ENCODE data around the gene NFILZ.

The NFILZ gene, protein sequence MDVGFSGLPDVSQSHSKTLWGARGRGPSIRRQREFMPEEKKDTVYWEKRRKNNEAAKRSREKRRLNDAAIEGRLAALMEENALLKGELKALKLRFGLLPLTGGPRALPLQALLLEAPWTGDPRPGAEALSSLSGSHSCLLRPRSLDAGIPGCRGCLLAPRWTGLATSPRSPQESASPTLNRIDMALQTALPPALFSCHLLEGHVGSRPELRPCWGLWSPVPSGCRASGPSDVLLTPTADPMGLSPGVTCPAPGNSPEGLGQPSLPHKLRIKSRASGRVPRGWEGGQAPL

GRCh38 chr19:8629996-8630683 lies at the start of gene NFILZ:
TSS of gene NFILZ (plus strand) at chr19:8630633. CDS start at chr19:8676766, 46,133 bp downstream.
- no peak for DNase-seq (ENCODE audit: low read depth)

DNA sequence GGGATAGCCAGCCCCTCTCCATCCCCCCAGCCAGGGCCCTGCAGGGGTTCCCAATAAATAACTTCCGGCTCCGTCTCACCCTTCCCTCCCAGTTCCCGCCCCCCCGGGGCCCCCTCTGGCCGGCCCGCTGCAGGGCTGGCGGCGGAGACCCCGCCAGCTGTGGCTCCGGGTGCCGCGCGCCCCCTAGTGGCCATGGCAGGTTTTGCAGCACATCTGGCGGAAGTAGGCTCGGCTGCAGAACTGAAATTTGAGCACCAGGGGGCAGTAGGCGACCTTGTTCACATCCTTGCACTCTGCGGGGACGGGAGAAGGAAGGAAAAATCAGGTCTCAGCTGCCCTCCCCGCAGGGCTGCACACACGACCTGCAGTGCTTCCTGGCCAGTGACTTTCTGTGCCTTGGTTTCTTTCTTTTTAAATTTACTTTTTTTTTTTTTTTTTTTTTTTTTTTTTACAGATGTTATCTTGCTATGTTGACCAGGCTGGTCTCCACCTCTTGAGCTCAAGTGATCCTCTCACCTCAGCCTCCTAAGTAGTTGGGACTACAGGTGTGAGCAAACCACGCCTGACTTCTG lies 49.6 kb upstream of the NFILZ start:
- DNase-seq (ENCODE audit: low read depth): peak; percentile 84

DNA sequence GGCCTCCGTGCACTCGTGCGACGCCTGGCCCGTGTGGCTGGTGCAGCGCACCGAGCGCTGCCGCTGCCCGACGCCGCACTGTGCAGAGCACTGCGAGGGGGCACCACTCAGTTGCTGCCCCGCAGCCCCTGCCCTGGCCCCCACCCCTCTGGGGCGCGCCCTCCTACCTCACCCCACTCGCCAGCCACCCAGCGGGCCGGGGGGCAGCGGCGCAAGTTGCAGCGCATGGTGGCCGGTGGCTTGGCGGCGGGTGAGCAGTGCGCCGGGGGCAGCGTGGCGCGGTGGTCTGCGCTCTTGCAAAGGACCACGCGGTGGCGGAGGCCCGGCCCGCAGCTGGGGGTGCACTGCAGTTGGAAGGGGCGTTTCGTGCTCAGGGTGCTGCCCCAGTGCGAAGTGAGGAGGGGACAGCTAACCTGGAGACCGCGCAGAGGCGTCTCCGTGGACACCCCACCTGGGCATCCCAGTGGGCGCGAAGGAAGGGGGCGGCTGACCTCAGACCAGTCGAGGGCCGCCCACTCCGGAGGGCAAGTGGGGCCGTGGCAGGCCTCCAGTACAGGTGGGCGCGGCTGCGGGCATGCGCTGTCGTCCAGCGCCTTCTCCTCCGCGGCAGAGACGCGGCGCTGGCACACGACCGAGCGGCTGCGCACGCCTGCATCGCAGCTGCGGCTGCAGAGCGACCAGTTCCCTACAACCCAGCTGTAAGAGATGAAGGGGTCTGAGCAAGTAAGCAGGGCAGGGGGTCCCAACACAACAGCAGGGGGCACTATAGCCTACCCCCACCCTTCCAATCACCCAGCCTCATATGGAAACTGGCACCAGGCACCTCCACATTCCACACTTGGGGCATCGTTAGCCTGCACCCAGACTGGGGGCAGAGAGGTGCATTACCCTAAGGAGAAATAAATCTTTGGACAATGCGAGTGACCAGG lies 45.2 kb upstream of the NFILZ start:
- no peak for DNase-seq (ENCODE audit: low read depth)

- no peak for DNase-seq (ENCODE audit: low read depth)
Observed at GRCh38 chr19:8585894-8586750, 44.3 kb upstream of the NFILZ start.

DNA sequence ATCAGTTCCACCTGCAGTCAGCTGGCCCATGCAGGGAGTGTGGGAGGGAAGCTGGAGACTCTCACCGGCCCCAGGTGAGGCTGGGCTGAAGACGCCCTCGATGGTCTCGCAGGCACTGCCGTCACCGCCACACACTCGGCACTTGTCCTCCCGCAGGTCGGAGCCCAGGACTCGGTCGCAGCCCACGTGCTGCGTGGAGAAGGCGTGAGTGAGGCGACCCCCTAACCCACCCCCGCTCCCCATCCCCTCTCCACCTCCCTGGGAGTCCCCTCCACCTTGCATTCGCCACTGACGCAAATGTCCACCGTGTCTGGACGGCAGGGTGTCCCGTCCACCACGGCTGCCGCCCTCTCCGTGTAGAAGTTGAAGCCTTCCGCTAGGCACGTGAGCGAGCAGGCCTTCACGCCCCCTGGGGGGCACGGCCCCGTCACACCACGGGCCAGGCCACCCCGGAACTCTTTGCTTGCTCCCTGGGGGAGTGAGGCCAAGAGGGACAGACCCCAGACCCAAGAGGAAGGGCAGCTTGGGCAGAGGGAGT lies 41.2 kb upstream of the NFILZ start:
- DNase-seq (ENCODE audit: low read depth): no peak

- DNase-seq (ENCODE audit: low read depth): peak; percentile 89
Observed at GRCh38 chr19:8592231-8593009, 38.0 kb upstream of the NFILZ start.

- DNase-seq (ENCODE audit: low read depth): no peak
Observed at GRCh38 chr19:8593931-8594330, 36.5 kb upstream of the NFILZ start.

DNA sequence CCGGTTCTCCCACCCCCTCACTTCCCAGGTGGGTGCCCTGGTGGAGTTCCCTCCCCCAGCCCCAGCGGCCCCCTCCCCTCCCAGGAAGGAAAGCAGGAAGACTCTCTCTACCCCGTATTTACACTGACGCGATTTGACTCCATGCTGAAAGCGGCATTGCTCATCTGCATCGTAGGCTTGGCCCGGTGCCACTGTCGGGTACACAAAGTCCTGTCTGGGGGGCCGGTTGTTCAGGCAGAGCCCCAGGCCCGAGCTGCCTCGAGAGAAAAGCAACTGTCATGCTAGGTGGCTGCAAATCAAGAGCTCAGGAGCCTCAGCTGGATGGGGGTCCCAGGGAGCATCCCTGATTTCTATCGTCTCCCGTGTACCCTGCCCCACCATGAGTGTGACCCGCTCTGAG lies 34.8 kb upstream of the NFILZ start:
- no peak for DNase-seq (ENCODE audit: low read depth)

DNA sequence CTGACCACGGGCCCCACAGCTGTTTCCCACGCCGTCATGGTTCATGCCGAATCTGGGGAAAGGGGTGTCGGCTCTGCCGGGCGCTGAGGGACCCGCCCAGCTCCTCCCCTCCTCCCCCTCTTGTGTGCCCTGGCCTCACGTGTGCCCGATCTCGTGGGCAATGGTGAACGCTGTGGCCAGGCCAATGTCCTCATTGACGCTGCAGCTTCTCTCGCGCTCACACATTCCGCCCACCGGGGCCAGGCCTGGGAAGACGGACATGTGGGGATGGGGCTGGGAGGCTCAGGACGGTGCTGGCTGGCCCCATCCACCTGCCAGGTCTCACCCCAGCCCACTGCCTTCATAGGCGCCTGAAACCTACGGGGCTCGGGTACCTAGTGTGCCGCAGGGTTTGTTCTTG lies 34.3 kb upstream of the NFILZ start:
- no peak for DNase-seq (ENCODE audit: low read depth)

- DNase-seq (ENCODE audit: low read depth): no peak
Observed at GRCh38 chr19:8600064-8600463, 30.4 kb upstream of the NFILZ start.

- no peak for DNase-seq (ENCODE audit: low read depth)
Observed at GRCh38 chr19:8600816-8601215, 29.6 kb upstream of the NFILZ start.

DNA sequence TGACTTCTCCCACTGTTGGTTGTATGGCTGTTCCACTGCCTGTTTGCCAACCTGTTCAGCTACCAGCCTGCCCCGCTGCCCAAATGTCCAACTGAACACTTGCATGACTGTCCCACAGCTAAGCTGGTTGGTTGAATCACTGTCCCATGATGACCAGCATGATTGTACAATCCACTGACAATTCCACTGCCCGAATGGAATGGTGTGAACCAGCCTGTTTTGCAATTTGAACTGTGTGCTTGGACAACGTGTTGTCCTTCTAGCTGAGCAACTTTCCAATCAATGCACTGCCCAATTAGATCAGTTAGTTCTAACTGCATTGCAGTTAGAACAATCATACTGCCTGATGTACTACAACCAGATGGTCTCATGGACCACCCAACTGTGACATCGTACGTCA lies 28.6 kb upstream of the NFILZ start:
- DNase-seq (ENCODE audit: low read depth): no peak

GRCh38 chr19:8605514-8605913 lies 24.9 kb upstream of the NFILZ start:
- no peak for DNase-seq (ENCODE audit: low read depth)

GRCh38 chr19:8607386-8607785 lies 23.0 kb upstream of the NFILZ start:
- DNase-seq (ENCODE audit: low read depth): no peak

DNA sequence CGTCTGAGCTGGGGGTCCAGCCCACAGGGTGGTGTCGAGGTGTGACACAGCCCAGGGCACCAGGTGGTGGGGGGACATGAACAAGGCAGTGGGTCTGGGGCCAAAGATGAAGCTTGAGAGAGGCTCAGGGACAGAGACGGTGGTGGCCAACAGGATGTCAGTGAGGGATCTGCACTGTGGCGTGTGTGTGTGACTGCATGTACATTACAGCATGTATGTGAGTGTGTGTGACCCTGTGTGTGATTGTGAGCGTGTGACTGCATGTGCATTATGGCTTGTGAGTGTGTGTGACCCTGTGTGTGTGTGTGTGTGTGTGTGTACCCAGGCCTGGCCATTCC lies 21.5 kb upstream of the NFILZ start:
- no peak for DNase-seq (ENCODE audit: low read depth)

DNA sequence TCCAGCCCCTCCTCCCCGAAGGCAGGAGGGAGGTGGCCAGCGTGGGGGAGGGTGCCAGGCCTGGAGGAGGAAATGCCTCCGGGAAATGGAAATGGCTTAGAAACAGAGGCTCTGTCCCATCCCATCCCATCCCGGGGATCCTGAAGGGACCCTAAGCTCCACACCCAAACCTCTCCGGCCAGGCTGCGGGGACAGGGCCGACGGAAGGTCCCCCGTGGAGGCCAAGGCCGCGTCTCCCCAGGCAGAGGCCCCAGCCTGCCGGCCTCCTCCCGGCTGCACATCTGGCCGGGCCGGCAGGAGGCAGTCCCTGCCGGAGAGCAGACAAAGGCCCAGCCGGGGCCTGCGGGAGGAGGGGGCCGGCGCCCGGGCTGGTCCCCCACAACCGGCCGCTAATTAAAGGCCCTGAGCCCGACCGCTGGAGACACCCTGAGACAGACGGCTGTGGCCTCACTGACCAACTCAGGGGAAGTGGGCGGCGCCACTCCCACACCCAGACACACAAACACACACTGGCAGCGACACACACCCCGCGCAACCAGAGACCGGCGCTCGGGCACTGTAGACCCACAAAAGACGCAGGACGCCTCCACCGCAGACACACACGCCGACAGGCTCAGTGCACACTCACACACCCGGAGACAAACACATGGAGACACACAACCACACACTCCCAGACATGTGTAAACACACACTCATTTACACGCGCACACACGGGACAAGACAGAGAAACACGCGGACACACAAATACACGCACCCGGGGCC lies 21.0 kb upstream of the NFILZ start:
- DNase-seq (ENCODE audit: low read depth): no peak

DNA sequence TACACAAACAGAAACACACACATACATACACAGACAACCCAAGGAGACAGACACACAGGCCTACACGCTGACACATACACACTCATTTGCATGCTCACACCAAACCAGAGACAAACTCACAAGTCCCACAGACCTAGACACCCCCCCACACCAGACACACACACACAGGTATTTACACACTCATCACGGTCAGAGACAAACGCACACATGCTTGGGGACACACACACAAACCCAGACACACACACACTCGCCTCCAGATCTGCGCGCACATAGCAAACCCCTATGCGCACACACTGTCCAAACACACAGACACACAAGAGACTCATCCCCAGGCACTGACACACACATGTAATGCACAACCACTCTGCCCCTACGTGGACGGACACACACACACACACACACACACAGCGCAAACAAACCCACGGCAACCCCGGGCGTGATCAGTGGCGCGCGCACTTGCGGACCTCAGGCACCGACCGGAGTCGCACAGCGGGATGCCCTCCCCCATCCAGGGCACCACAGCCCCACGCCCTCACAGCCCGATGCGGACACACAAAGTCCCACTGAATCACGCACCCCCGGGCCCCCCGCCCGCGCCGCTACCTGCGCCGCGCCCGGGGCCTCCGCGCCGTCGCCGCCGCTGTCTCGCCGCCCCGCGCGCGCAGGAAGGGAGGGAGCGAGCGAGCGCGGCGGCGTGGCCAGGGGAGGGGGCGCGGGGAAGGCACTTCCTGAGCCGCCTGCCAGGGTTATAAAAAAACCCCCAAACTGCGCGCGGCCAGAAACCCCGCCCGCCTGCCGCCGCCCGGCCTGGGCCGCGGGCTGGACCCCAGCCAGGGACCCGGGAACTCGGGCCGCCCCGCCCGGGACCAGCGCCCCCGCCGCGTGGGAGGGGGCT lies 20.1 kb upstream of the NFILZ start, which contains the start of gene ADAMTS10:
Gene ADAMTS10 (minus strand): TSS at position 675 of the 895 bp plus-strand sequence. CDS start 5,005 bp downstream, outside the sequence.
- peak; percentile 24 for DNase-seq (ENCODE audit: low read depth)

DNA sequence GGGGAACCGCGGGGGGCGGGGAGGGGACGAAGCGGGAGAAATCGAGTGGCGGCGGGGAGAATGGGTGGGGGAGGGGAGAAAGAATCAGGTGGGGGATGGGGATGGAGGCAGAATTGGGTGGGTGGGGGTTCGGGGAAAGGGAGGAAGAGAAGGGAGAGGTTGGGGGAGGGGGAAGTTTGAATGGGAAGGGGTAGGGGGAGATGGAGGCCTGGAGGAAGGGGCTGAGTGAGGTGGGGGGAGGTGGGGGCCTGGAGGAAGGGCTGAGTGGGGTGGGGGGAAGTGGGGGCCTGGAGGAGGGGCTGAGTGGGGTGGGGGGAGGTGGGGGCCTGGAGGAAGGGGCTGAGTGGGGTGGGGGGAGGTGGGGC lies 19.5 kb upstream of the NFILZ start:
- no peak for DNase-seq (ENCODE audit: low read depth)
